A673 (cell line): ENCODE measurements around the gene CHORDC1. TPM values are rescaled to one million over a fixed set of nuclear protein-coding genes. Genes with fewer than 3 reads are reported as not detected.

Experiments used
- BruUV-seq: library from RNA; stranded (reverse); fragments of 400-500 nt; replicated peaks from 2 replicates; lab custom pipeline; 2021; lab: Mats Ljungman, UMichigan
- CTCF ChIA-PET: fragments of 300-600 bp; sonication (Branson Sonifier 250); formaldehyde crosslinking; loops from one replicate; lab custom pipeline; 2022; ENCODE audit warnings: antibody characterized with exemption; lab: Charles Lee
- POLR2A ChIA-PET: fragments of 300-600 bp; sonication (Branson Sonifier 250); formaldehyde crosslinking; loops from one replicate; lab custom pipeline; 2022; ENCODE audit warnings: antibody characterized with exemption; ENCODE audit not compliant: low non-redundant PET; lab: Charles Lee
- DNase-seq: peaks from one replicate; pipeline ENCODE4 v3.0.0-alpha.2; 2015; ENCODE audit warnings: low spot score
- H3K27ac ChIP-seq: fragments of 200-600 bp; sonication (generic); 2 replicates; pipeline ENCODE4 v1.5.1; 2016; ENCODE audit warnings: mixed run types, low read depth, mild to moderate bottlenecking, mixed read lengths, antibody characterized with exemption, low read length; ENCODE audit not compliant: poor library complexity, severe bottlenecking
- H3K27me3 ChIP-seq: fragments of 200-600 bp; sonication (generic); replicated peaks from 2 replicates; pipeline ENCODE4 v1.6.1; 2017; ENCODE audit warnings: mixed run types, low read depth, mild to moderate bottlenecking, mixed read lengths, antibody characterized with exemption, low read length; ENCODE audit not compliant: insufficient read depth, poor library complexity
- H3K36me3 ChIP-seq: fragments of 200-600 bp; sonication (generic); 2 replicates; pipeline ENCODE4 v1.6.1; 2016; ENCODE audit warnings: mixed run types, mild to moderate bottlenecking, mixed read lengths, antibody characterized with exemption, low read length; ENCODE audit not compliant: insufficient read depth, poor library complexity, severe bottlenecking
- H3K4me1 ChIP-seq: fragments of 200-600 bp; sonication (generic); 2 replicates; pipeline ENCODE4 v1.6.1; 2017; ENCODE audit warnings: mixed run types, mild to moderate bottlenecking, mixed read lengths, antibody characterized with exemption, low read length; ENCODE audit not compliant: insufficient read depth, poor library complexity, severe bottlenecking
- H3K4me3 ChIP-seq: fragments of 200-600 bp; sonication (generic); 2 replicates; pipeline ENCODE4 v1.5.1; 2016; ENCODE audit warnings: low read depth, mixed run types, mild to moderate bottlenecking, mixed read lengths, low read length; ENCODE audit not compliant: poor library complexity, severe bottlenecking
- H3K9me3 ChIP-seq: fragments of 200-600 bp; sonication (generic); 2 replicates; pipeline ENCODE4 v1.6.1; 2016; ENCODE audit warnings: mixed run types, low read depth, mild to moderate bottlenecking, mixed read lengths, antibody characterized with exemption, low read length; ENCODE audit not compliant: poor library complexity, severe bottlenecking
- CTCF ChIP-seq: fragments of 300-800, 200-600 bp; sonication (generic); conservative IDR thresholded peaks from 2 replicates; pipeline ENCODE4 v1.5.1; 2017; ENCODE audit warnings: low read depth, mild to moderate bottlenecking, antibody characterized with exemption, low read length, moderate library complexity, mixed read lengths
- EZH2 ChIP-seq: fragments of 200-600 bp; sonication (generic); IDR thresholded peaks from 2 replicates; pipeline ENCODE4 v1.6.1; 2017; ENCODE audit warnings: borderline replicate concordance, low read depth, mild to moderate bottlenecking, mixed read lengths, antibody characterized with exemption, low read length; ENCODE audit not compliant: poor library complexity, severe bottlenecking
- intact Hi-C: fragments of 100-400 bp; cut with micrococcal nuclease; formaldehyde crosslinking; loops from one replicate; pipeline ENCODE4 v1.10.0; 2022; ENCODE audit not compliant: unreplicated experiment
- total RNA-seq: library from RNA; stranded (reverse); gene quantifications from 2 replicates; pipeline ENCODE4 v1.2.3, GENCODE V29; 2021

CHORDC1 gene
- total RNA-seq, 1 experiment from 2014 or later: 244 TPM

GRCh38 chr11:90204832-90205646 is 17.8 kb downstream of the CHORDC1 start:
- H3K36me3 ChIP-seq: peaks cover 84% of the 10 kb centered on the region
- intact Hi-C loops: no loop called here
- BruUV-seq: no TSS peak
- H3K4me1 ChIP-seq: peaks cover 9% of the 10 kb centered on the region
- ChIA-PET POLR2A (no interaction called here), CTCF (no interaction called here)
- no peak for TF ChIP-seq EZH2
- TF ChIP-seq CTCF: peak; percentile 96
- DNase-seq: peak; percentile 81
- H3K27me3 ChIP-seq: no peaks in the 10 kb centered on the region
- no peak overlapping the region for H3K4me3 ChIP-seq
- H3K27ac ChIP-seq: peak overlapping the region; percentile 18
- H3K9me3 ChIP-seq: no peaks in the 10 kb centered on the region

- Histone ChIP-seq H3K27ac (no peak overlapping the region), H3K27me3 (no peaks in the 10 kb centered on the region), H3K4me1 (peaks cover 9% of the 10 kb centered on the region), H3K36me3 (peaks cover 88% of the 10 kb centered on the region), H3K9me3 (no peaks in the 10 kb centered on the region), H3K4me3 (no peak overlapping the region)
- ChIA-PET CTCF (no interaction called here), POLR2A (no interaction called here)
- intact Hi-C loops: no loop called here
- no TSS peak for BruUV-seq
- TF ChIP-seq EZH2 (no peak), CTCF (no peak)
- DNase-seq: no peak
Measured at GRCh38 chr11:90204407-90204806, 18.4 kb downstream of the CHORDC1 start.

DNA sequence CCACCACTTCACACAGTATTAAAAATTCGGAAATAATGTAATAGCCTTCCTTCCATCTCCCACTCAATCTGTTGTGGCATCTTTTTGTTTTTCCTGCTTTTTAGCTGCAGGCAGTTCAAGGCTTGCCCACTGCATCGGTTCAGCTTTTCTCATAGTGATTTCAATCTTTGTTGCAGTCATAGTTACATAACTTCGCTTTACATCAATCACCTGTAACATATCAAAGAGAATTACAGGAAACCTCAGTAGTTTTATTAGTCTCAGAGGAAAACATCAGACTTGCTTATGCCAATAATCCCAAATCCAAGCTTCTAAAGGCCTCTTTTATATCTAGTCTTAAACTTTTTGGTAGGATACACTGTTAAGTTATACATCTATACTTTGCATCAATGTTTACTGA is 20.5 kb downstream of the CHORDC1 start:
- peak overlapping the region; percentile 44 for H3K27ac ChIP-seq
- TF ChIP-seq EZH2: no peak
- TF ChIP-seq CTCF: no peak
- no peaks in the 10 kb centered on the region for H3K9me3 ChIP-seq
- no peaks in the 10 kb centered on the region for H3K27me3 ChIP-seq
- no TSS peak for BruUV-seq
- peaks cover 9% of the 10 kb centered on the region for H3K4me1 ChIP-seq
- DNase-seq: no peak
- ChIA-PET POLR2A (no interaction called here), CTCF (no interaction called here)
- intact Hi-C loops: no loop called here
- H3K4me3 ChIP-seq: no peak overlapping the region
- peaks cover 84% of the 10 kb centered on the region for H3K36me3 ChIP-seq
